GM23338 (cell line): ENCODE data around the gene MBD3L5. TPM values are rescaled to one million over a fixed set of nuclear protein-coding genes. Genes with fewer than 3 reads are reported as not detected.
"Not testable (repeated sequence)": the region's sequence is repeated elsewhere in the genome, so short reads cannot be mapped to it uniquely, and the experiment has no call there.

ENCODE experiments used
- ATAC-seq: fragments of 200-7000 bp; cut with Tn5 transposase; 3 replicates; pipeline ENCODE4 v1.9.1; 2020
- DNase-seq: peaks from one replicate; pipeline ENCODE4 v3.0.0-alpha.2; 2015; ENCODE audit warnings: low spot score
- H2AFZ ChIP-seq: fragments of 200-600 bp; sonication (generic); 2 replicates; pipeline ENCODE4 v1.8.0; 2016; ENCODE audit warnings: antibody characterized with exemption, mild to moderate bottlenecking, moderate library complexity
- H3F3A ChIP-seq: fragments of 200-600 bp; sonication (generic); replicated peaks from 2 replicates; pipeline ENCODE4 v1.8.0; 2017; ENCODE audit warnings: antibody characterized with exemption, mixed run types, low read depth
- H3K27ac ChIP-seq: fragments of 200-600 bp; sonication (generic); 2 replicates; pipeline ENCODE4 v1.6.1; 2016; ENCODE audit warnings: low read depth
- H3K27me3 ChIP-seq: fragments of 200-600 bp; sonication (generic); 2 replicates; pipeline ENCODE4 v1.8.0; 2016; ENCODE audit warnings: mild to moderate bottlenecking, mixed run types, moderate library complexity; ENCODE audit not compliant: insufficient read depth
- H3K36me3 ChIP-seq: fragments of 200-600 bp; sonication (generic); 2 replicates; pipeline ENCODE4 v1.8.0; 2016; ENCODE audit warnings: mild to moderate bottlenecking; ENCODE audit not compliant: insufficient read depth
- H3K4me1 ChIP-seq: fragments of 200-600 bp; sonication (generic); 2 replicates; pipeline ENCODE4 v1.8.0; 2016; ENCODE audit warnings: mild to moderate bottlenecking, moderate library complexity; ENCODE audit not compliant: insufficient read depth
- H3K4me2 ChIP-seq: fragments of 200-600 bp; sonication (generic); 2 replicates; pipeline ENCODE4 v1.7.1; 2017; ENCODE audit warnings: mixed run types
- H3K4me3 ChIP-seq: fragments of 200-600 bp; sonication (generic); 2 replicates; pipeline ENCODE4 v1.6.1; 2016; ENCODE audit warnings: mixed run types
- H3K79me2 ChIP-seq: fragments of 200-600 bp; sonication (generic); replicated peaks from 2 replicates; pipeline ENCODE4 v1.8.0; 2017; ENCODE audit warnings: mild to moderate bottlenecking; ENCODE audit not compliant: insufficient read depth
- H3K9me2 ChIP-seq: fragments of 200-600 bp; sonication (generic); 2 replicates; pipeline ENCODE4 v1.8.0; 2017; ENCODE audit not compliant: insufficient read depth
- H4K20me1 ChIP-seq: fragments of 200-600 bp; sonication (generic); replicated peaks from 2 replicates; pipeline ENCODE4 v1.8.0; 2017; ENCODE audit warnings: mild to moderate bottlenecking; ENCODE audit not compliant: insufficient read depth
- H3K27ac Mint-ChIP-seq: 2 replicates; pipeline ENCODE4 v1.8.0; 2020; ENCODE audit warnings: inconsistent platforms, mild to moderate bottlenecking, moderate library complexity, mixed read lengths
- H3K27me3 Mint-ChIP-seq: 3 replicates; pipeline ENCODE4 v1.8.0; 2022; ENCODE audit warnings: low read depth, mild to moderate bottlenecking, moderate library complexity, mixed read lengths, inconsistent platforms; ENCODE audit not compliant: insufficient read depth, poor library complexity
- H3K36me3 Mint-ChIP-seq: 3 replicates; pipeline ENCODE4 v1.8.0; 2021; ENCODE audit warnings: low read depth, mild to moderate bottlenecking, inconsistent platforms, moderate library complexity, mixed read lengths
- H3K4me1 Mint-ChIP-seq: 3 replicates; pipeline ENCODE4 v1.8.0; 2020; ENCODE audit warnings: mild to moderate bottlenecking, inconsistent platforms, mixed read lengths
- H3K4me3 Mint-ChIP-seq: 3 replicates; pipeline ENCODE4 v1.8.0; 2021; ENCODE audit warnings: moderate library complexity, mild to moderate bottlenecking, inconsistent platforms, mixed read lengths
- H3K9me3 Mint-ChIP-seq: 3 replicates; pipeline ENCODE4 v1.8.0; 2020; ENCODE audit warnings: moderate library complexity, mild to moderate bottlenecking, inconsistent platforms, mixed read lengths
- EZH2 ChIP-seq: fragments of 200-600 bp; sonication (generic); IDR thresholded peaks from one replicate; pipeline ENCODE4 v1.8.0; 2017; ENCODE audit warnings: antibody characterized with exemption, mild to moderate bottlenecking, low read depth; ENCODE audit not compliant: unreplicated experiment
- JUNB ChIP-seq: IDR thresholded peaks from one replicate; pipeline ENCODE4 v1.6.1; 2016; ENCODE audit warnings: antibody characterized with exemption; ENCODE audit not compliant: unreplicated experiment
- NANOG ChIP-seq: IDR thresholded peaks from 2 replicates; pipeline ENCODE4 v1.6.1; 2016; ENCODE audit warnings: antibody characterized with exemption, borderline replicate concordance
- polyA plus RNA-seq: library from polyadenylated mRNA; unstranded; fragments of >200 nt; fragmentation: Nextera tagmentation; extraction: Ambion mirVana; gene quantifications from 2 replicates; pipeline ENCODE4 v1.2.1, GENCODE V29; 2016
- total RNA-seq: library from RNA; depleted of rRNA; stranded (reverse); fragments of >200 nt; shearing (Covaris generic); gene quantifications from 2 replicates; pipeline ENCODE4 v1.2.3, GENCODE V29; 2014
- TF ChIP-seq, protein P1 (sequence below), 2 experiments: fragments of 200-600 bp in 1 of 2; sonication (generic) in 1 of 2; conservative IDR thresholded peaks; 2 replicates each; pipeline versions ENCODE4 v1.5.1 to v1.6.1; 2016 to 2017; ENCODE audit warnings: antibody characterized with exemption in 2 of 2, low read depth in 2 of 2, mild to moderate bottlenecking in 2 of 2, moderate library complexity in 1 of 2
- TF ChIP-seq, protein P2 (sequence below): IDR thresholded peaks from 2 replicates; pipeline ENCODE4 v1.6.1; 2016; ENCODE audit warnings: antibody characterized with exemption

Gene MBD3L5
- total and polyA plus RNA-seq, 2 experiments from 2014 or later, result not detected

DNA sequence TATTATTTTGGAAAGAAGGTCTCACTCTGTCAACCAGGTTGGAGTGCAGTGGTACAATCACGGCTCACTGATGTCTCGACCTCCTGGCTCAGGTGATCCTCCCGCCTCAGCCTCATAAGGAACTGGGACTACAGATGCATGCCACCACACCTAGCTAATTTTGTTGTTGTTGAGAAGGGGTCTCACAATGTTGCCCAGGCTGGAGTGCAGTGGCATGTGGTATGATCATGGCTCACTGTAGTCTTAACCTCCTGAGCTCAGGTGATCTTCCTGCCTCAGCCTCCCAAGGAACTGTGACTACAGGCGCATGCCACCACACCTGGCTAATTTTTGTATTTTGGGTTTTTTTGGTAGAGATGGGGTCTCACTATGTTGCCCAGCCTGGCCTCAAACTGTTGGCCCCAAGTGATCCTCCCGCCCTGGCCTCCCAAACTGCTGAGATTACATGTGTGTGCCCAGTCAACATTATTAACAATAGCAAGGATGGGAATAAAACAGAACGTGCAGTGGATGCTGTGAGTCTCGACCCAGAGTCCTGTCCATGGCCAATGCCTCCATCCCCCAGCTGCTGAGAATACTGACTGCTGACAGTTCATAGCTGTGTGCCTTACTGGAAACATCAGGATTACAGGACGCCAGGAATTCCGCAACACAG lies 33.5 kb downstream of the MBD3L5 start:
- H3K4me2 ChIP-seq, result no peak overlapping the region
- TF ChIP-seq NANOG (no peak), JUNB (no peak), EZH2 (no peak)
- TF ChIP-seq, protein P1, sequence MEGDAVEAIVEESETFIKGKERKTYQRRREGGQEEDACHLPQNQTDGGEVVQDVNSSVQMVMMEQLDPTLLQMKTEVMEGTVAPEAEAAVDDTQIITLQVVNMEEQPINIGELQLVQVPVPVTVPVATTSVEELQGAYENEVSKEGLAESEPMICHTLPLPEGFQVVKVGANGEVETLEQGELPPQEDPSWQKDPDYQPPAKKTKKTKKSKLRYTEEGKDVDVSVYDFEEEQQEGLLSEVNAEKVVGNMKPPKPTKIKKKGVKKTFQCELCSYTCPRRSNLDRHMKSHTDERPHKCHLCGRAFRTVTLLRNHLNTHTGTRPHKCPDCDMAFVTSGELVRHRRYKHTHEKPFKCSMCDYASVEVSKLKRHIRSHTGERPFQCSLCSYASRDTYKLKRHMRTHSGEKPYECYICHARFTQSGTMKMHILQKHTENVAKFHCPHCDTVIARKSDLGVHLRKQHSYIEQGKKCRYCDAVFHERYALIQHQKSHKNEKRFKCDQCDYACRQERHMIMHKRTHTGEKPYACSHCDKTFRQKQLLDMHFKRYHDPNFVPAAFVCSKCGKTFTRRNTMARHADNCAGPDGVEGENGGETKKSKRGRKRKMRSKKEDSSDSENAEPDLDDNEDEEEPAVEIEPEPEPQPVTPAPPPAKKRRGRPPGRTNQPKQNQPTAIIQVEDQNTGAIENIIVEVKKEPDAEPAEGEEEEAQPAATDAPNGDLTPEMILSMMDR (conservative IDR thresholded peaks at IDR 0.05; ENCODE audit: low read depth in 2 of 2), result no peak
- TF ChIP-seq, protein P2, sequence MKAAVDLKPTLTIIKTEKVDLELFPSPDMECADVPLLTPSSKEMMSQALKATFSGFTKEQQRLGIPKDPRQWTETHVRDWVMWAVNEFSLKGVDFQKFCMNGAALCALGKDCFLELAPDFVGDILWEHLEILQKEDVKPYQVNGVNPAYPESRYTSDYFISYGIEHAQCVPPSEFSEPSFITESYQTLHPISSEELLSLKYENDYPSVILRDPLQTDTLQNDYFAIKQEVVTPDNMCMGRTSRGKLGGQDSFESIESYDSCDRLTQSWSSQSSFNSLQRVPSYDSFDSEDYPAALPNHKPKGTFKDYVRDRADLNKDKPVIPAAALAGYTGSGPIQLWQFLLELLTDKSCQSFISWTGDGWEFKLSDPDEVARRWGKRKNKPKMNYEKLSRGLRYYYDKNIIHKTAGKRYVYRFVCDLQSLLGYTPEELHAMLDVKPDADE, result no peak
- no peaks in the 10 kb centered on the region for H3K4me1 ChIP-seq
- Mint-ChIP-seq H3K36me3 (peaks cover 6% of the 10 kb centered on the region), H3K27me3 (peaks cover 7% of the 10 kb centered on the region), H3K4me1 (no peaks in the 10 kb centered on the region; the same call in 2 of the 3 replicates), H3K9me3 (peaks cover 39% of the 10 kb centered on the region), H3K4me3 (no peak overlapping the region), H3K27ac (no peak overlapping the region)
- H3F3A ChIP-seq, result no peaks in the 10 kb centered on the region; the same call in 1 of the 2 replicates
- no peaks in the 10 kb centered on the region for H4K20me1 ChIP-seq
- no peaks in the 10 kb centered on the region for H3K79me2 ChIP-seq
- no peak overlapping the region for H3K27ac ChIP-seq
- no peak overlapping the region for H3K4me3 ChIP-seq
- no peaks in the 10 kb centered on the region for H3K9me2 ChIP-seq
- no peak for DNase-seq
- H3K36me3 ChIP-seq, result no peaks in the 10 kb centered on the region
- ATAC-seq, result no peak
- no peak overlapping the region for H2AFZ ChIP-seq
- no peaks in the 10 kb centered on the region for H3K27me3 ChIP-seq

DNA sequence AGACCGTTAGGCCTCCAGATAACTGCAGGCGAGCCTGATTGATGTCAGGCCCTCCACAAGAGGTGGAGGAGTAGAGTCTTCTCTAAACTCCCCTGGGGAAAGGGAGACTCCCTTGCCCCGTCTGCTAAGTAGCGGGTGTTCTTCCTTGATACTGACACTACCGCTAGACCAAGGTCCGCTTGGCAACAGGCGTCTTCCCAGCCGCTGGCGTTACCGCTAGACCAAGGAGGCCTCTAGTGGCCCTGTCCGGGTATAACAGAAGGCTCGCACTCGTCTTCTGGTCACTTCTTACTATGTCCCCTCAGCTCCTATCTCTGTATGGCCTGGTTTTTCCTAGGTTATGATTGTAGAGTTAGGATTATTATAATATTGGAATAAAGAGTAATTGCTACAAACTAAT lies 36.7 kb downstream of the MBD3L5 start:
- not testable (repeated sequence) for H4K20me1 ChIP-seq, H3K27ac Mint-ChIP-seq, H3K4me2 ChIP-seq, H3F3A ChIP-seq, H3K27me3 ChIP-seq, H3K9me2 ChIP-seq, H3K4me1 ChIP-seq, H3K27ac ChIP-seq, H3K36me3 ChIP-seq, H3K4me3 Mint-ChIP-seq, ATAC-seq, H3K4me3 ChIP-seq, H2AFZ ChIP-seq, H3K4me1 Mint-ChIP-seq
- peaks cover 12% of the 10 kb centered on the region; the same call in 1 of the 2 replicates for H3K79me2 ChIP-seq
- TF ChIP-seq, protein P1 (conservative IDR thresholded peaks at IDR 0.05; ENCODE audit: low read depth in 2 of 2), result peak; percentile 31 to 59; a peak in 3 of 4 replicates
- Mint-ChIP-seq H3K27me3 (peaks cover 10% of the 10 kb centered on the region), H3K36me3 (peaks cover 25% of the 10 kb centered on the region), H3K9me3 (peaks cover 44% of the 10 kb centered on the region)
- DNase-seq, result peak; percentile 77
